ENCODE results near the gene CLEC20A. TPM values are rescaled to one million over a fixed set of nuclear protein-coding genes. Genes with fewer than 3 reads are reported as not detected.

The CLEC20A gene
- total RNA-seq, 1 donor from 2014 or later, result not detected

GRCh38 chr1:178536329-178536728 lies 39.6 kb upstream of the CLEC20A start:
- H3K9me3 ChIP-seq, result no peaks in the 10 kb centered on the region
- intact Hi-C loops (cut with DNase I), result no loop called here
- no peak overlapping the region for H3K27ac ChIP-seq
- no peak overlapping the region for H3K4me3 ChIP-seq
- H3K4me1 ChIP-seq, result peaks cover 33% of the 10 kb centered on the region
- TF ChIP-seq POLR2AphosphoS5 (IDR thresholded peaks at IDR 0.05; ENCODE audit: insufficient read depth in 1 of 2, low read depth in 1 of 2) (no peak), CTCF (IDR thresholded peaks at IDR 0.05) (no peak), POLR2A (IDR thresholded peaks at IDR 0.05) (no peak)
- H3K36me3 ChIP-seq, result no peaks in the 10 kb centered on the region
- no peaks in the 10 kb centered on the region for H3K27me3 ChIP-seq
- peak; percentile 43 to 75 for DNase-seq (ENCODE audit: extremely low spot score in 2 of 2)

GRCh38 chr1:178534137-178534868 lies 37.5 kb upstream of the CLEC20A start:
- Histone ChIP-seq H3K9me3 (no peaks in the 10 kb centered on the region), H3K4me1 (peaks cover 32% of the 10 kb centered on the region), H3K4me3 (no peak overlapping the region), H3K27ac (no peak overlapping the region), H3K36me3 (no peaks in the 10 kb centered on the region), H3K27me3 (no peaks in the 10 kb centered on the region)
- TF ChIP-seq POLR2AphosphoS5 (IDR thresholded peaks at IDR 0.05; ENCODE audit: insufficient read depth in 1 of 2, low read depth in 1 of 2) (no peak), CTCF (IDR thresholded peaks at IDR 0.05) (no peak), POLR2A (IDR thresholded peaks at IDR 0.05) (no peak)
- intact Hi-C loops (cut with DNase I), result no loop called here
- peak; percentile 40 to 77 for DNase-seq (ENCODE audit: extremely low spot score in 2 of 2)

GRCh38 chr1:178533121-178533946 lies 36.6 kb upstream of the CLEC20A start:
- H3K4me3 ChIP-seq, result no peak overlapping the region
- no peaks in the 10 kb centered on the region for H3K9me3 ChIP-seq
- DNase-seq (ENCODE audit: extremely low spot score in 2 of 2), result peak; percentile 72
- peaks cover 28% of the 10 kb centered on the region for H3K4me1 ChIP-seq
- H3K27ac ChIP-seq, result no peak overlapping the region
- H3K27me3 ChIP-seq, result no peaks in the 10 kb centered on the region
- intact Hi-C loops (cut with DNase I), result no loop called here
- TF ChIP-seq POLR2AphosphoS5 (IDR thresholded peaks at IDR 0.05; ENCODE audit: insufficient read depth in 1 of 2, low read depth in 1 of 2), result no peak
- TF ChIP-seq CTCF (IDR thresholded peaks at IDR 0.05), result no peak
- no peak for TF ChIP-seq POLR2A (IDR thresholded peaks at IDR 0.05)
- H3K36me3 ChIP-seq, result no peaks in the 10 kb centered on the region

GRCh38 chr1:178532392-178532791 lies 35.6 kb upstream of the CLEC20A start:
- TF ChIP-seq POLR2A (IDR thresholded peaks at IDR 0.05) (no peak), CTCF (IDR thresholded peaks at IDR 0.05) (peak; percentile 77 to 85 (median 84)), POLR2AphosphoS5 (IDR thresholded peaks at IDR 0.05; ENCODE audit: insufficient read depth in 1 of 2, low read depth in 1 of 2) (peak in 1 of 2 donors; percentile 23)
- H3K9me3 ChIP-seq, result no peaks in the 10 kb centered on the region
- no peaks in the 10 kb centered on the region for H3K36me3 ChIP-seq
- intact Hi-C loops (cut with DNase I), result no loop called here
- no peaks in the 10 kb centered on the region for H3K27me3 ChIP-seq
- DNase-seq (ENCODE audit: extremely low spot score in 2 of 2), result peak; percentile 85 to 87
- no peak overlapping the region for H3K27ac ChIP-seq
- peaks cover 19% of the 10 kb centered on the region for H3K4me1 ChIP-seq
- no peak overlapping the region for H3K4me3 ChIP-seq
